Esophagus (tissue), 2 donors: ENCODE data around the gene CDC14A. TPM values are rescaled to one million over a fixed set of nuclear protein-coding genes. Genes with fewer than 3 reads are reported as not detected.
"Not testable (repeated sequence)": the region's sequence is repeated elsewhere in the genome, so short reads cannot be mapped to it uniquely, and the experiment has no call there.

Experiments
- H3K27ac ChIP-seq, 2 donors: one replicate each; pipeline ENCODE4 v1.5.1; 2013; ENCODE audit warnings: low read depth in 2 of 2, mild to moderate bottlenecking in 2 of 2, inconsistent platforms in 1 of 2, low read length in 1 of 2, moderate library complexity in 1 of 2
- H3K27me3 ChIP-seq, 2 donors: one replicate each; pipeline ENCODE4 v1.6.1; 2013; ENCODE audit warnings: low read length in 2 of 2, control low read depth in 1 of 2, mild to moderate bottlenecking in 1 of 2; ENCODE audit not compliant: insufficient read depth in 2 of 2, control insufficient read depth in 1 of 2
- H3K36me3 ChIP-seq, 2 donors: one replicate each; pipeline ENCODE4 v1.6.1; 2013; ENCODE audit warnings: low read length in 1 of 2; ENCODE audit not compliant: control insufficient read depth in 2 of 2, insufficient read depth in 2 of 2
- H3K4me1 ChIP-seq, 2 donors: one replicate each; pipeline ENCODE4 v1.6.1; 2013; ENCODE audit warnings: low read length in 1 of 2; ENCODE audit not compliant: control insufficient read depth in 2 of 2, insufficient read depth in 2 of 2
- H3K4me3 ChIP-seq, 2 donors: one replicate each; pipeline ENCODE4 v1.5.1; 2013; ENCODE audit warnings: low read length in 2 of 2, mild to moderate bottlenecking in 2 of 2, low read depth in 1 of 2, moderate library complexity in 1 of 2
- H3K9me3 ChIP-seq, 2 donors: one replicate each; pipeline ENCODE4 v1.6.1; 2013; ENCODE audit warnings: mild to moderate bottlenecking in 2 of 2, low read depth in 1 of 2, low read length in 1 of 2, moderate library complexity in 1 of 2; ENCODE audit not compliant: control insufficient read depth in 2 of 2, insufficient read depth in 1 of 2
- WGBS, 2 donors: extraction: QIAGEN DNeasy Blood & Tissue Kit; methylation state at CpG; one replicate each; pipeline ENCODE4 v1.1.7; 2013; 5-methylcytosine and 5-hydroxymethylcytosine counted together
- polyA plus RNA-seq, 2 donors: library from polyadenylated mRNA; stranded (reverse); fragments of 200-250 nt; gene quantifications; one replicate each; pipeline ENCODE4 v1.2.3, GENCODE V29; 2013
- donor health status: healthy with polysubstance abuse.
- donor health status: Bipolar disorder and iron deficiency.

The CDC14A gene
- polyA plus RNA-seq, 2 donors = 1.0 to 1.2 TPM

DNA sequence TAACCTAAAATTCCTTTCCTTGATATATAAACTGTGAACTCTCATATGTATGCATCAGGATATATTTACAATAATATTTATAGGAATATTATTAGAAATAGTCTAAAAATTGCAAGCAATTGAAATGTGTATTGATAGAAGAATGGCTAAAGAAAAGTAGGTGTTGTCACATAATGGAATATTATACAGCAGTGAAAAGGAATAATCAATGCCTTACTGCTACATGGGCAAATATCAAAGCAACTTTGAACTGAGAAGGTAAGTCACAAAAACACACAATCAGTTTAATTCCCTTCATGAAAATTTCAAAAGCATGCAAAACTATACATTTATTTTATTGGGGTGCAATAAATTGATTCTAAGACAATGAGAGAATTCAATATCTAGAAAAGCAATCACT lies 35.7 kb upstream of the CDC14A start:
- Histone ChIP-seq H3K27me3 (no peaks in the 10 kb centered on the region), H3K9me3 (peaks cover 0 to 12% of the 10 kb centered on the region in 2 donors), H3K4me1 (no peaks in the 10 kb centered on the region), H3K36me3 (no peaks in the 10 kb centered on the region), H3K27ac (no peak overlapping the region), H3K4me3 (no peak overlapping the region)

- Histone ChIP-seq H3K9me3 (peaks cover 0 to 11% of the 10 kb centered on the region in 2 donors), H3K4me3 (no peak overlapping the region), H3K27ac (no peak overlapping the region), H3K27me3 (no peaks in the 10 kb centered on the region), H3K36me3 (no peaks in the 10 kb centered on the region), H3K4me1 (no peaks in the 10 kb centered on the region)
- WGBS, 2 donors = 82 to 95% methylated on average over 2 of the region's 2 CpGs
Measured at GRCh38 chr1:100320311-100321099, 31.8 kb upstream of the CDC14A start.

DNA sequence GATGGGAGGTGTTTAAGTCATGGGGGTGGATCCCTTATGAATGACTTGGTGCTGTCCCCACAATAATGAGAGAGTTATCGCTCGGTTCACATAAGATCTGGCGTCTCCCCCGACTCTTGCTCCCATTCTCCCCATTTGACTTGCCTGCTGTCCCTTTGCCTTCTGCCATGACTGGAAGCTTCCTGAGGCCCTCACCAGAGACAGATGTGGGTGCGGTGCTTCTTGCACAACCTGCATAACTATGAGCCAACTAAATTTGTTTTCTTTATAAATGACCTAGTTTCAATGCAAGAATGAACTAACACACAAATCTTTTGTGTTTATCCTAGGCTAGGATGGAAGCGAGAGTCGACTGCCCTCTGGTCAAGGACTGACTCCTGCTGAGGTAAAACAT lies 31.2 kb upstream of the CDC14A start:
- Histone ChIP-seq H3K9me3 (peaks cover 0 to 5% of the 10 kb centered on the region in 2 donors), H3K4me1 (no peaks in the 10 kb centered on the region), H3K27ac (no peak overlapping the region), H3K36me3 (no peaks in the 10 kb centered on the region), H3K27me3 (no peaks in the 10 kb centered on the region), H3K4me3 (no peak overlapping the region)
- WGBS, 2 donors = 87 to 92% methylated on average over 7 of the region's 7 CpGs

DNA sequence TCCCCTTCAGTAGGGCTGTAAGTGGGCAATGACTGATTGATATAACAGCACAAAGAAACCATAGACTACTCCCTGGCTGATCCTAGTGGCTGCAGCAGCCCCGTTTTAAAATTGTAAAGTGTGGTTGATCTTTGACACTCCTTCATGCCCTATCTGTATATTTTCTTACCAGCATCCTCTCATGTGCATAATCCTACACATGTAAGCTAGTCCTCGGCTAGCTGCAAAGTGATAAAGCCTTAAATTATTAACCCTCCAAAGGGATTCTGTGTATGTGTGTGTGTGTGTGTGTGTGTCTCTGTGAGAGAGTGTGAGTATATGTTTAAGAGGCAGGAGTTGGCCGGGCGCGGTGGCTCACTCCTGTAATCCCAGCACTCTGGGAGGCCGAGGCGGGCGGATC lies 30.8 kb upstream of the CDC14A start:
- no peak overlapping the region for H3K27ac ChIP-seq
- H3K27me3 ChIP-seq = no peaks in the 10 kb centered on the region
- no peaks in the 10 kb centered on the region for H3K4me1 ChIP-seq
- H3K9me3 ChIP-seq = peaks cover 0 to 3% of the 10 kb centered on the region in 2 donors
- H3K36me3 ChIP-seq = no peaks in the 10 kb centered on the region
- WGBS, 2 donors = 83 to 88% methylated on average over 8 of the region's 8 CpGs
- H3K4me3 ChIP-seq = no peak overlapping the region

DNA sequence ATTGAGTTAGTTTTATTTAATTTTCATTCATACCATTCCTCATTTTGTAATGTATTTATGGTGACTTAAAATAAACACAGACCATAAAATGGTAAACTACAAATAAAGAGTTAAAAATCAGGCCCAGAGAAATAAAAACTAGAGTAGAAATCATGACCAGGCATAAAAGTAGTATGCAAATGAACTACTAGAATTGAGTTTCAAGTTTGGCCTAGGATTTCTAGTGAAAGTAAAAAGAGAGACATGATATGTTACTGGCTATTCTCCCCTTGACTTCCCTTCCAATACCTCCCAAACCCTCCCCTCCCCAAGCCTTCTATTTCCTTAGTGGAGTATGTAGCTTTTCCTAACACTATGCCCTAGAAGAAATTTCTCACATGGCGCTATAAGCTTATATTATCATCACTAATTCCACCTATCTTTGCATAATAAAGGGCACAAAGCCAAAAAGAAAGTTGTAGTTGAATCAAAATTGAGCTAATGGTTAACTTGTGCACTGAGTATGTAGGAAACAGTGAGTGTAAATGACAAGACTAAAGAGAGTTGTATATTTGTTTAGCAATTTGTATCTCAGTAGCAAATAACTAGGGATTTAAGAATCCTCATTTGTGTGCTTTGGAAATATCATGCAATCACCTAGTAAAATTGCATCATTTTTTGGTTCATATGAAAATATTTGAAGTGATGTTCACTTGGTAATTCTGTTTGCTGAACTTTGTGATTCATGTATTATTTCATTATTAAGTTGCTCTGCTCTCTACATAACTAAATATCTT lies 29.7 kb upstream of the CDC14A start:
- H3K27ac ChIP-seq = no peak overlapping the region
- 81 to 82% methylated on average over 1 of the region's 1 CpG for WGBS, 2 donors
- H3K4me3 ChIP-seq = no peak overlapping the region
- H3K9me3 ChIP-seq = peaks cover 0 to 3% of the 10 kb centered on the region in 2 donors
- no peaks in the 10 kb centered on the region for H3K27me3 ChIP-seq
- no peaks in the 10 kb centered on the region for H3K36me3 ChIP-seq
- H3K4me1 ChIP-seq = no peaks in the 10 kb centered on the region

DNA sequence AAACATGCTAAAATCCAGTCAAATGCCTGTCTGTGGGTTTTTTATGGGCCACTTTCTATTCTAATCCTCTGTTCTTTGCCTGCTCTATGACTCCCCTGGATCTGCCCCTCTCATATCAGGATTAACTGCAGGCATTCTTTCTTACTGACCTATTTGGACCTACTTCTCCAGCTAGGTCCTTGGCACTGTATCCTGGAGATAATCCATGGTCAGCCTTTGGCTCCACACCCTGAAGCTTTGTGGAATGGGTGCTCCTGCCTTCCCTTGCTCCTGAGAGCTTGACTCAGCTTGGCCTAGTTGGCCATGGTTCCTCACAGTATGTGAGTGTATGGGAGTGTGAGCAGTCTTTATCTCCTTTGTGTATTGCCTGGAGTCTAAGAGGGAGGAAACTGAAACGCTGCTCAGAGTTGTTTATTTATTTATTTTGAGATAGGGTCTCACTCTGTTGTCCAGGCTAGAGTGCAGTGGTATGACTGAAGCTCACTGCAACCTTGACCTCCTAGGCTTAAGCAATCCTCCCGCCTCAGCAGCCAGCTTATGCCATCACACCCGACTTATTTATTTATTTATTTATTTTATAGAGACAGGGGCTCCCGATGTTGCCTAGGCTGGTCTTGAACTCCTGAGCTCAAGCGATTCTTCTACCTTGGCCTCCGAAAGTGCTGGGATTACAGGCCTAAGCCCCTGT lies 28.7 kb upstream of the CDC14A start:
- H3K27me3 ChIP-seq = no peaks in the 10 kb centered on the region
- no peaks in the 10 kb centered on the region for H3K36me3 ChIP-seq
- H3K27ac ChIP-seq = no peak overlapping the region
- no peak overlapping the region for H3K4me3 ChIP-seq
- WGBS, 2 donors = 80 to 85% methylated on average over 6 of the region's 6 CpGs
- H3K9me3 ChIP-seq = peaks cover 0 to 3% of the 10 kb centered on the region in 2 donors
- no peaks in the 10 kb centered on the region for H3K4me1 ChIP-seq

- Histone ChIP-seq H3K36me3 (no peaks in the 10 kb centered on the region), H3K4me1 (no peaks in the 10 kb centered on the region), H3K9me3 (no peaks in the 10 kb centered on the region), H3K27ac (no peak overlapping the region), H3K27me3 (no peaks in the 10 kb centered on the region), H3K4me3 (no peak overlapping the region)
- 78 to 81% methylated on average over 7 of the region's 7 CpGs for WGBS, 2 donors
Measured at GRCh38 chr1:100325415-100326324, 26.6 kb upstream of the CDC14A start.

DNA sequence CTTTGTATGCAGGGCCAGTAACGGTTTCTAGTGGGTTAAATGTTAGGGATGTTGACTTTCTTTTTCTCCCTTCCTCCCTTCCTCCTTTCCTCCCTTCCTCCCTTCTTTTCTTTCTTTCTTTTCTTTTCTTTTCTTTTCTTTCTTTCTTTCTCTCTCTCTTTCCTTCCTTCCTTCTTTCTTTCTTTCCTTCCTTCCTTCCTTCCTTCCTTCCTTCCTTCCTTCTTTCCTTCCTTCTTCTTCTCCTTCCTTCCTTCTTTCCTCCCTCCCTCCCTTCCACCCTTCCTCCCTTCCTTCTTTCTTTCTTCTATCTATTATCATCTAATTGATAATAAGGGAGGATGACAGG lies 26.0 kb upstream of the CDC14A start:
- 70 to 94% methylated on average over 1 of the region's 1 CpG for WGBS, 2 donors
- not testable (repeated sequence) for H3K4me1 ChIP-seq, H3K36me3 ChIP-seq, H3K27ac ChIP-seq, H3K4me3 ChIP-seq, H3K9me3 ChIP-seq, H3K27me3 ChIP-seq

DNA sequence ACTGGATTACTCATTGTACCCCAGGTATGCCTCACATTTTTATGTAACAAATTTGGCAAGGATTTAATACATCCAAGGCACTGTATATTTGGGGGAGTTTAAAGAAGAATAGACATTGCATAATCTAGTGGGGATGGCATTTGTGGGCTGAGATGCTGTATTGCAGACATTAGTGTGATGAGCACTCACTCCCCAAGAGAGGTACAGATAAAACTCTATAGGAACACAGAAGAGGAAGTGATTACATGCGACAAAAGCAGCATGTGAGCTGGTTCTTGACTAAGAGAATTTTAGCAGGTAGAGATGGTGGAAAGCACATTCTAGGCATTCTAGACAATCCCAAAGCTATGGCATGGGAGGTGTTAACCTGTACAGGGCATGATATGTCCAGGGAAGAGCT lies 24.2 kb upstream of the CDC14A start:
- WGBS, 2 donors = 82 to 87% methylated on average over 1 of the region's 1 CpG

More for the DNA sequence above, 24.2 kb upstream of the CDC14A start:
- H3K4me3 ChIP-seq = no peak overlapping the region
- no peaks in the 10 kb centered on the region for H3K4me1 ChIP-seq
- no peaks in the 10 kb centered on the region for H3K9me3 ChIP-seq
- H3K27me3 ChIP-seq = no peaks in the 10 kb centered on the region
- H3K27ac ChIP-seq = no peak overlapping the region
- H3K36me3 ChIP-seq = no peaks in the 10 kb centered on the region
